ENCODE measurements around the gene RNF166. TPM values are rescaled to one million over a fixed set of nuclear protein-coding genes. Genes with fewer than 3 reads are reported as not detected.
A peak's percentile ranks its signal among the peaks of the same experiment; 100 is the strongest.

Gene RNF166
- total RNA-seq, 1 experiment from 2014 or later = 26.5 TPM

- H3K27ac ChIP-seq (ENCODE audit: insufficient read length, low read depth, low read length) = no peak overlapping the region
- peak overlapping the region; percentile 57 to 91; a peak in 4 of 5 replicates for H3K4me3 Mint-ChIP-seq
Observed at GRCh38 chr16:88665148-88665547, 41.1 kb downstream of the RNF166 start.

More at GRCh38 chr16:88665148-88665547, 41.1 kb downstream of the RNF166 start:
- no peak overlapping the region for H3K23ac ChIP-seq (ENCODE audit: insufficient read length, low read depth, low read length)
- H3K14ac ChIP-seq (ENCODE audit: insufficient read depth, low read length) = no peak overlapping the region
- H3K9me3 ChIP-seq (ENCODE audit: control insufficient read depth, low read depth, low read length) = no peaks in the 10 kb centered on the region
- Mint-ChIP-seq H3K27ac (peak overlapping the region in 2 of 3 experiments; percentile 51 to 52; a peak in 3 of 7 replicates), H3K27me3 (ENCODE audit: low read depth) (no peaks in the 10 kb centered on the region; the same call in 1 of the 2 replicates), H3K9me3 (peaks cover 3% of the 10 kb centered on the region in 2 experiments; a peak in 2 of 5 replicates), H3K4me1 (peaks cover 14 to 21% of the 10 kb centered on the region in 2 experiments), H3K36me3 (ENCODE audit: insufficient read depth in 1 of 3, low read depth in 3 of 3) (peaks cover 13 to 27% (median 17%) of the 10 kb centered on the region in 3 experiments)
- no CpG with 5 or more reads among the region's 4 CpGs for WGBS (ENCODE audit: extremely low coverage, insufficient read length, low lambda C conversion rate)
- H4K8ac ChIP-seq (replicated peaks; ENCODE audit: insufficient read length, low read depth, low read length) = no peak overlapping the region
- H3K27me3 ChIP-seq (ENCODE audit: insufficient read depth, low read length) = no peaks in the 10 kb centered on the region
- no peak overlapping the region for H2BK15ac ChIP-seq (ENCODE audit: low read depth, low read length)
- no peak for TF ChIP-seq CTCF (conservative IDR thresholded peaks at IDR 0.05)
- H2BK12ac ChIP-seq (ENCODE audit: insufficient read length, low read depth, low read length) = no peak overlapping the region
- no peak overlapping the region for H2AFZ ChIP-seq (ENCODE audit: low read length)
- no peak overlapping the region for H3K18ac ChIP-seq (ENCODE audit: insufficient read length, low read depth, low read length)
- H3K79me1 ChIP-seq (ENCODE audit: insufficient read depth, low read depth, low read length, poor library complexity, severe bottlenecking) = no peaks in the 10 kb centered on the region
- no peak overlapping the region for H2AK5ac ChIP-seq (ENCODE audit: insufficient read length, low read length)
- H3K23me2 ChIP-seq (ENCODE audit: insufficient read length, low read depth, low read length, poor library complexity, severe bottlenecking) = peaks cover 11% of the 10 kb centered on the region
- H4K20me1 ChIP-seq (ENCODE audit: control insufficient read depth, insufficient read depth, insufficient read length) = no peaks in the 10 kb centered on the region
- no peak overlapping the region for H3K56ac ChIP-seq (ENCODE audit: insufficient read length, low read depth, low read length)
- no peak overlapping the region for H3K9ac ChIP-seq (ENCODE audit: extremely low read depth, insufficient read length, low read length)
- H4K91ac ChIP-seq (ENCODE audit: insufficient read length, low read depth, low read length) = no peak overlapping the region
- H3K4ac ChIP-seq (ENCODE audit: low read depth, low read length) = no peak overlapping the region
- peaks cover 3% of the 10 kb centered on the region; the same call in 1 of the 2 replicates for H3K4me1 ChIP-seq (ENCODE audit: insufficient read depth, low read length)
- DNase-seq = no peak
- H4K5ac ChIP-seq (ENCODE audit: insufficient read length, low read depth, low read length) = no peak overlapping the region
- H2BK120ac ChIP-seq (ENCODE audit: low read depth, low read length, poor library complexity, severe bottlenecking) = no peak overlapping the region
- no peak overlapping the region for H3K4me2 ChIP-seq (ENCODE audit: insufficient read depth, insufficient read length, low read length)
- no peak overlapping the region for H2BK20ac ChIP-seq (ENCODE audit: low read depth, low read length, poor library complexity, severe bottlenecking)
- H3T11ph ChIP-seq (ENCODE audit: low read length) = no peak overlapping the region
- peaks cover 9% of the 10 kb centered on the region; the same call in 1 of the 2 replicates for H3K79me2 ChIP-seq (ENCODE audit: insufficient read depth, low read length)
- no peak overlapping the region for H2BK5ac ChIP-seq (ENCODE audit: insufficient read length, low read length)

All from H9 (cell line).